Measurements from ENCODE around the gene WDR1.

Gene WDR1

DNA sequence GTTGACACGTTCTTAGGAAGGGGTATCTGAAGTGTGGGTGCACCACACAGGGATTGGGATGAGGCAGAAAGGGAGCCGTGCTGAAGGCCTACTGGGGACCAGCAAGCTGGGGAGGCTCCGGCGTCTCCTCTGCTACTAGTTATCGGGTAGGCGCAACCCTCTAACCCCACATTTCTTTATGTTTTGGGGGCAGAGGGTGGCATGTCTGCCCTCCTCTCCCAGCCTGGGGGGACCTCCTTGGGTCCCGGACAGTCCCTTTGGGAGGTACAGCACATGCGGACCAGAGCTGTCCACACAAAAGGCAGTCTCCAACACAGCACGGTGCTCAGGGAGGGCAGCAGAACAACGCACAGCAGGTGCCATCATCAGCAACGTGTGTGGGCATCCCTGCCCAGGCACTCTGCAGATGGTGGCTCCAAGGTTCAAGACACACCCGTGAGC is 33.2 kb downstream of the WDR1 start:
- no peak overlapping the region for H3K4me3 ChIP-seq (ENCODE audit: low read depth, low read length)
- TF ChIP-seq, protein P1, sequence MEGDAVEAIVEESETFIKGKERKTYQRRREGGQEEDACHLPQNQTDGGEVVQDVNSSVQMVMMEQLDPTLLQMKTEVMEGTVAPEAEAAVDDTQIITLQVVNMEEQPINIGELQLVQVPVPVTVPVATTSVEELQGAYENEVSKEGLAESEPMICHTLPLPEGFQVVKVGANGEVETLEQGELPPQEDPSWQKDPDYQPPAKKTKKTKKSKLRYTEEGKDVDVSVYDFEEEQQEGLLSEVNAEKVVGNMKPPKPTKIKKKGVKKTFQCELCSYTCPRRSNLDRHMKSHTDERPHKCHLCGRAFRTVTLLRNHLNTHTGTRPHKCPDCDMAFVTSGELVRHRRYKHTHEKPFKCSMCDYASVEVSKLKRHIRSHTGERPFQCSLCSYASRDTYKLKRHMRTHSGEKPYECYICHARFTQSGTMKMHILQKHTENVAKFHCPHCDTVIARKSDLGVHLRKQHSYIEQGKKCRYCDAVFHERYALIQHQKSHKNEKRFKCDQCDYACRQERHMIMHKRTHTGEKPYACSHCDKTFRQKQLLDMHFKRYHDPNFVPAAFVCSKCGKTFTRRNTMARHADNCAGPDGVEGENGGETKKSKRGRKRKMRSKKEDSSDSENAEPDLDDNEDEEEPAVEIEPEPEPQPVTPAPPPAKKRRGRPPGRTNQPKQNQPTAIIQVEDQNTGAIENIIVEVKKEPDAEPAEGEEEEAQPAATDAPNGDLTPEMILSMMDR (conservative IDR thresholded peaks at IDR 0.05; ENCODE audit: low read depth, low read length), result no peak
- no peak for DNase-seq (ENCODE audit: low read depth)

DNA sequence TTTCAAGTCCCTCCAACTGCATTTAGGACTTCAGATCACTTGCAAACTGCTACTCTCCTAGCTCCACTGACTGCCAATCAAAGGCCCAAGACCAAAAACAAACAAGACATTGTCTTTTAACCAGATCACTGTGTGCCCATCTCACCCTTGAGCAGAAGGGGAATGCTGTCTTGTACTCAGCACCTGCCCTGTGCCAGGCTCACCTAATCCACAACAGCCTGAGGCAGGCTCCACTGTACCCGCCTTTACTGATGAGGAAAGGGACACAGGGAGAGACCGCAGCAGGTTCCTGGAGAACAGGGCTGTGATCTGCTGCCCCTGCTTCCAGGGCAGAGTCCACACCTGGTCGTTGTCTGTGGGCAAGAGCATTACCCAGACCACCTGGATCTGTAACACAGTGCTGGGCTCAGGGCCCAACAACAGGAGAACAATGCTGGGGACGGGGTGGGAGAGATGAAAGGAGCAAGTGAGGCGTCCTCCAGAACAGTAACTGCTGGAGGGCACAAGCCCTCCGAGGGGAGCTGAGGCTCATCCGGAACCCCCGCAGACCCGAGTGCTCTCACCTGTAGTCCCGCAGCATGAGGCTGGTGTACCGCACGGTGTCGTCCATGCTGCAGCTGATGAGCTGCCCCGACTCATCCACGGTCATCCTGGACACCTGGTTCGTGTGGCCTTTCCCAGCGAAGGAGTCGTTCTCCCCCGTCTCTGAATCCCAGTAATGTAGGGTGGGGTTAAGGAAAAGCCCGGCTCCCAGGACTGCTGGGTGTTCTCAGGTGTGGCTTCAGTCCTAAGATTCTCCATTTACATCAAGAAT is 33.9 kb downstream of the WDR1 start:
- DNase-seq (ENCODE audit: low read depth), result no peak
- no peak overlapping the region for H3K4me3 ChIP-seq (ENCODE audit: low read depth, low read length)
- TF ChIP-seq, protein P1 (conservative IDR thresholded peaks at IDR 0.05; ENCODE audit: low read depth, low read length), result no peak

DNA sequence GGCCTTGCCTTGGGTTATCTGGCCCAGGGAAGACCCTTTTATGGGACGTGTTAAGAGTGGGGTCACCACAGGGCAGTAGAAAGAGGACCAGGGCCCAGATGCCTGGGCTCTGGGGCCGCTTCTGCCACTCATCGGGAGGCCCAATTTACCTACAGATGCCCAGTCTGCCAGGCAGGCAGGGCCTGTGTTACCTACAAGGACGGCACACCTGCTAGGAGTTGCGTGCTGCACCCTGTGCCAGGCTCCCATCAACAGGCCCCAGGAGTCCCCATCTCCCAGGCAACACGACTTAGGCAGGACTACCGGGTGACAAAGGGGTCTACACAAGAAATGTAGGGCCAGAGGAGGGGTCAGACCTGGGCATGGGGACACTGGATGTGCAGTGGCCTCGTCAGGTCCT is 34.6 kb downstream of the WDR1 start:
- H3K4me3 ChIP-seq (ENCODE audit: low read depth, low read length), result no peak overlapping the region
- TF ChIP-seq, protein P1 (conservative IDR thresholded peaks at IDR 0.05; ENCODE audit: low read depth, low read length), result no peak
- DNase-seq (ENCODE audit: low read depth), result no peak

DNA sequence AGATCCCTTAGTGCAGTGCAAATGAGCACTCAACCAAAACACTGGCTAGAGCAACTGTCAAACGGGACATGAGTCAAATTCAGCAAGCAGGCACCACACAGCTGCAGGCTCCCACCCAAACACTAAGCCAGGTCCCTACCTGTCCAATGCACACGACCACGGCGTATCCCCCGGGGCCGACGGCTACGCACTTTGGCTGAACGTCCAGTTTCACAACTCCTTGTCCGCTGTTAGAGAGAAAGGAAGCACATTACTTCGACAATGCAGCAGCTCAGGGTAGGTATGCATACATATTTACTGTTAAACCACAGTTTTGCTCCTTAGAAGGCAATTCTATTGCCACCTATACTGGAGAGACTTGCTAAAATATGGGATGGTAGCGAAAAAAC is 35.4 kb downstream of the WDR1 start:
- TF ChIP-seq, protein P1 (conservative IDR thresholded peaks at IDR 0.05; ENCODE audit: low read depth, low read length), result no peak
- H3K4me3 ChIP-seq (ENCODE audit: low read depth, low read length), result no peak overlapping the region
- DNase-seq (ENCODE audit: low read depth), result no peak

DNA sequence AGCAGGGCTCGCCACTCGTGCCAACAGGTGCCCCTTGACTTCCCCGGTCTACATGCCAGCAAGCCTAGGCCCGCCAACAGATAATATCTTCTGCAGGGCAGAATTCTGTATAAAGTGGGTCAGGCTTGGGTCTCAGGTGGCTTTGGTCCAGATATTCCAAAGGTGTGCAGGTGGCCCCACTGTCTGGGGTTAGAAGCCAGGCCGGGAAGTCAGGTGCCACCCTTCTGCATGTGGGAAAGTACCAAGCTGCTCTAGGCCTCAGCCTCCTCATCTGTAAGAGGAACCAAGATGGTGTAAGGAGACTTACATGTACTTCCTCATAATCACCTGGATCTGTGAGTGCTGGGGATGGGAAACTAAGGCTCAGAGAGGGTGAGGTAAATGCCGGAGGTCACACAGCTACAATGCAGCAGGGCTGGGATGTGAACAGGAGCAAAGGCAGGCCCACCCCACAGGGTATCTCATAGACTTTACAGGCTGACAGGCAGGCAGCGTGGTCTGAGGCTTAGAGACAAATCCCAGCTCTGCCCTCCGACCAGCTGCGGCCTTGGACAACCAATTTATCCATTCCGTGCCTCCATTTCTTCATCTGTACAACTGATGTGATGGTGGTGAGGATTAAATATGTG is 35.9 kb downstream of the WDR1 start:
- H3K4me3 ChIP-seq (ENCODE audit: low read depth, low read length), result no peak overlapping the region
- TF ChIP-seq, protein P1 (conservative IDR thresholded peaks at IDR 0.05; ENCODE audit: low read depth, low read length), result no peak
- no peak for DNase-seq (ENCODE audit: low read depth)

DNA sequence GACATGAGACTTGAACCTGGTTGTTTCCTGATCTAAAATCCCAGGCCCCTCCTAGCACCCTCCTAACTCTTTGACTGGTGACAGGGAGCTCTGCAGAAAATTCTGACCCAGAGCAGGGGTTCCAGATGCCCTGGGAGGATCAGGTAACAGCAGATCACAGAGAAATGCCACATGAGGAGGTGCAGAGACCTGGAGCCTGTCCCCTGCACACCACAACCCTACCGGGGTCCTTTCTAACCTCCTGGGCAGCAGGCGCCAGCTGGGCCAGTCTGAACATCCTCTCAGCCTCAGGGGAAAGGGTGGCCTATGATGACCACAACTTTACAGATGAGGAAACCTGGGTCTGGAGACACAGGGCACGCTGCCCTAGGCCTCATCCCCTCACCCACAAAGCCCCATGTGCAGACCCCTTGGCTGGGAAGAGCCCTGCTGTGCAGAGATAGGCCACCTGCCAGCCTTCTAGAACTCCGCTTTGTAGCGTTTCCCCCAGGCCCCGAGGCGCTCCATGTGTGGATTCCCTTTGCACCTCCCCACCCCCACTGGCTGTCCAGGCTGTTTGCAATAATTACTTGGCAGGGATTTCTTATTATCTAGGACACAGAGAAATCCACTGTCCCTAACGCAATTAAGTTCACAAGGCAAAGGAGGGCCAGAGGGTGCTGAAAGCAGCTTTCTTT is 36.5 kb downstream of the WDR1 start:
- TF ChIP-seq, protein P1 (conservative IDR thresholded peaks at IDR 0.05; ENCODE audit: low read depth, low read length), result no peak
- DNase-seq (ENCODE audit: low read depth), result no peak
- no peak overlapping the region for H3K4me3 ChIP-seq (ENCODE audit: low read depth, low read length)

Data from choroid plexus epithelial cell (primary cell).